Endodermal cell (in vitro differentiated cells): ENCODE data around the gene PLEKHA6. TPM values are rescaled to one million over a fixed set of nuclear protein-coding genes. Genes with fewer than 3 reads are reported as not detected.
A peak's percentile ranks its signal among the peaks of the same experiment; 100 is the strongest.

ENCODE experiments used
- DNase-seq: peaks from one replicate; pipeline ENCODE4 v3.0.0-alpha.2; 2017
- H3K27ac ChIP-seq: 2 replicates; pipeline ENCODE4 v1.5.1; 2013; ENCODE audit warnings: mild to moderate bottlenecking, low read depth, low read length, moderate library complexity
- H3K27me3 ChIP-seq: 2 replicates; pipeline ENCODE4 v1.6.1; 2013; ENCODE audit warnings: mild to moderate bottlenecking, low read length, moderate library complexity; ENCODE audit not compliant: insufficient read depth, control insufficient read depth, poor library complexity, severe bottlenecking
- H3K36me3 ChIP-seq: 2 replicates; pipeline ENCODE4 v1.7.0; 2013; ENCODE audit warnings: mild to moderate bottlenecking, low read length, moderate library complexity; ENCODE audit not compliant: control insufficient read depth, insufficient read depth
- H3K4me1 ChIP-seq: one replicate; pipeline ENCODE4 v1.7.0; 2013; ENCODE audit warnings: low read length; ENCODE audit not compliant: control insufficient read depth, insufficient read depth
- H3K4me3 ChIP-seq: 2 replicates; pipeline ENCODE4 v1.5.1; 2013; ENCODE audit warnings: mild to moderate bottlenecking, low read length, moderate library complexity
- H3K9ac ChIP-seq: 2 replicates; pipeline ENCODE4 v1.6.1; 2013; ENCODE audit warnings: mild to moderate bottlenecking, low read length, moderate library complexity; ENCODE audit not compliant: poor library complexity, severe bottlenecking; ENCODE audit errors: extremely low read depth
- H3K9me3 ChIP-seq: 2 replicates; pipeline ENCODE4 v1.6.1; 2013; ENCODE audit warnings: mild to moderate bottlenecking, low read length, moderate library complexity; ENCODE audit not compliant: control insufficient read depth
- H3K27ac Mint-ChIP-seq: 2 replicates; pipeline ENCODE4 v1.8.0; 2020; ENCODE audit warnings: mixed read lengths
- H3K27me3 Mint-ChIP-seq: 2 replicates; pipeline ENCODE4 v1.8.0; 2021; ENCODE audit warnings: mild to moderate bottlenecking, mixed read lengths; ENCODE audit not compliant: insufficient read depth
- H3K36me3 Mint-ChIP-seq: 2 replicates; pipeline ENCODE4 v1.8.0; 2020; ENCODE audit warnings: low read depth, mixed read lengths
- H3K4me1 Mint-ChIP-seq: 2 replicates; pipeline ENCODE4 v1.8.0; 2020; ENCODE audit warnings: mixed read lengths
- H3K4me3 Mint-ChIP-seq: 2 replicates; pipeline ENCODE4 v1.8.0; 2020; ENCODE audit warnings: mild to moderate bottlenecking, moderate library complexity, mixed read lengths
- H3K9me3 Mint-ChIP-seq: 2 replicates; pipeline ENCODE4 v1.8.0; 2020; ENCODE audit warnings: mild to moderate bottlenecking, mixed read lengths
- WGBS, 2 experiments: methylation state at CpG; one replicate each; pipeline versions ENCODE4 v1.1.5 to v1.1.7; 2013; ENCODE audit warnings: missing lambda C conversion rate in 2 of 2, mixed read lengths in 1 of 2; ENCODE audit not compliant: insufficient coverage in 1 of 2, insufficient read length in 1 of 2; 5-methylcytosine and 5-hydroxymethylcytosine counted together
- total RNA-seq, 2 donors: library from RNA; stranded (reverse); fragmentation: NEBNext Ultra II Directional in 1 of 2; extraction: Animal tissue kit (Norgen Biotek cat#: 25700) in 1 of 2; gene quantifications; 2 replicates in 1 of 2; 3 replicates in 1 of 2; pipeline ENCODE4 v1.2.1, GENCODE V29; 2021
- TF ChIP-seq, protein P1 (sequence below): fragments of 200-600 bp; sonication (generic); conservative IDR thresholded peaks from 2 replicates; pipeline ENCODE4 v1.5.0; 2021; ENCODE audit warnings: antibody characterized with exemption, mild to moderate bottlenecking

Gene PLEKHA6
- total RNA-seq, 2 donors from 2014 or later: 37.0 to 43.3 TPM

DNA sequence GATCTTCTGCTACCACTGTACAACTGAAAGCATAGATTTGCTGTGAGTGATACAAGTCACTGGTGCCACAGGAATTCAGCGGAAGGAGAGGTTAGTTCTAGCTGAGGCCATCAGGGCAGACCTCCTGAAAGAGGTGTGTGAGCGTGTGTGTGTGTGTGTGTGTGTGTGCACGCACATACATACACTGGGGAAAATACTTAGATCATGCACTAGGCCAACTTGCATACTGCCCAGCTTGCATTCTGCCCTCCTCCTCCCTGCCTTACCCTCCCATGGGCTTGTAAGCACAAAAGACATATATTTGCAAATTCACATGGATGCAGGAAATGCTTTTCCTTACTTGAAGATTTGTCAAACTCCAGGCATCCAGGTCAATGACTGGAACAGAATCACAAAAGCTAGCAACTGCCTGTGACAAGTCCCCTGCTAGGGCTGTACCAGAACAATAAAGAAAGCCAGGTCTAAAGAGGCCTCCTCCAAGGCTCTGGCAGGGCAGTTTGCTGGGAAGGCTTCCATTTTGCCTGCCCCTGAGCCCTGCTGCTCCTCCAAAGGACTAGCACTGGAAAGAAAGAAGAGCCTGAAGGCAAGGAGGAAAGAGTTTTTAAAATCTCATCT lies 23.2 kb downstream of the PLEKHA6 start:
- DNase-seq: peak; percentile 75
- H3K9me3 ChIP-seq: no peaks in the 10 kb centered on the region
- peak overlapping the region; percentile 61 for H3K27ac ChIP-seq
- no peaks in the 10 kb centered on the region for H3K36me3 ChIP-seq
- 75 to 92% methylated on average over 1 of the region's 3 CpGs for WGBS, 2 experiments
- peaks cover 44% of the 10 kb centered on the region for H3K4me1 Mint-ChIP-seq
- H3K27me3 Mint-ChIP-seq: no peaks in the 10 kb centered on the region
- no peak overlapping the region for H3K27ac Mint-ChIP-seq
- TF ChIP-seq, protein P1, sequence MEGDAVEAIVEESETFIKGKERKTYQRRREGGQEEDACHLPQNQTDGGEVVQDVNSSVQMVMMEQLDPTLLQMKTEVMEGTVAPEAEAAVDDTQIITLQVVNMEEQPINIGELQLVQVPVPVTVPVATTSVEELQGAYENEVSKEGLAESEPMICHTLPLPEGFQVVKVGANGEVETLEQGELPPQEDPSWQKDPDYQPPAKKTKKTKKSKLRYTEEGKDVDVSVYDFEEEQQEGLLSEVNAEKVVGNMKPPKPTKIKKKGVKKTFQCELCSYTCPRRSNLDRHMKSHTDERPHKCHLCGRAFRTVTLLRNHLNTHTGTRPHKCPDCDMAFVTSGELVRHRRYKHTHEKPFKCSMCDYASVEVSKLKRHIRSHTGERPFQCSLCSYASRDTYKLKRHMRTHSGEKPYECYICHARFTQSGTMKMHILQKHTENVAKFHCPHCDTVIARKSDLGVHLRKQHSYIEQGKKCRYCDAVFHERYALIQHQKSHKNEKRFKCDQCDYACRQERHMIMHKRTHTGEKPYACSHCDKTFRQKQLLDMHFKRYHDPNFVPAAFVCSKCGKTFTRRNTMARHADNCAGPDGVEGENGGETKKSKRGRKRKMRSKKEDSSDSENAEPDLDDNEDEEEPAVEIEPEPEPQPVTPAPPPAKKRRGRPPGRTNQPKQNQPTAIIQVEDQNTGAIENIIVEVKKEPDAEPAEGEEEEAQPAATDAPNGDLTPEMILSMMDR: no peak
- no peaks in the 10 kb centered on the region for H3K27me3 ChIP-seq
- H3K4me1 ChIP-seq: peaks cover 8% of the 10 kb centered on the region
- H3K4me3 Mint-ChIP-seq: no peak overlapping the region
- H3K36me3 Mint-ChIP-seq: no peaks in the 10 kb centered on the region
- no peak overlapping the region for H3K4me3 ChIP-seq
- no peaks in the 10 kb centered on the region for H3K9me3 Mint-ChIP-seq
- H3K9ac ChIP-seq: no peak overlapping the region

DNA sequence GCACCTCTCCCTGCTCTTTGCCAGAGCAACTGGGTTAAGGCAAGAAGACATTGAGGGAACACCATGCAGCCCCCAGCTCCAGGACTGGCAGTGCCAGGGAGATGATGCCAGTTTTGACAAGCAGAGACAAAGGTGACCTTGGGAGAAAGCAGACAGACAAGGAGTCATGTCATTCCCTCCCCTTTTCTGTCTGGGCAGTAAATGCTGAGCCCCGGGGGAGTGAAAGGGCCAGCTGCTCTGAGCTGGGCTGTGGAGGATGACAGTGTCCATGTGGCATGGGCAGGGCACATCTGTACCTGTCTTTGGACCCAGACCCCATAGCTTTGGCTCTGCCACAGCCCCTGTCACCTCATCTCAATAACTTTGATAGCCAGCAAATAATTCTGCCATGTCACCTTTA lies 24.2 kb downstream of the PLEKHA6 start:
- TF ChIP-seq, protein P1: no peak
- H3K4me1 ChIP-seq: peaks cover 4% of the 10 kb centered on the region

DNA sequence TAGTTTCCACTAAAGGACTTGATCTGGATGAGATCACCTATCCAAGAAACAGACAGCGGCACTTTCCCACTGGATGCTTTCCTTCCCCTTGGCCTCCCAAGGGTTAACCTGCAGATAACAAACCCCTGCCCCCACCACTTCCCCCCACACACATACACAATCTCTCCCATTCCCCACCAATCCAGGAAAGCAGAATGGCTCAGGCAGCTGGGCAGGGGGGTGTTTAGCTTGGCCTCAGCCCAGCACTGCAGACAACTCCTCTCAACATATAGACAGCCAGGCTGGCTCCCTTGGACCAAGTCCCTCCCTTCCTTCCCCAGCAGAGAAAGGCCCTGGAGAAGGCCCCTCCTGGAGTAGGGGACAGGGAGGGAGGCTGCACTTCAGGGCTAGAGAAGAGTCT lies 24.6 kb downstream of the PLEKHA6 start:
- Mint-ChIP-seq H3K27ac (no peak overlapping the region), H3K36me3 (no peaks in the 10 kb centered on the region), H3K9me3 (no peaks in the 10 kb centered on the region), H3K4me1 (peaks cover 34% of the 10 kb centered on the region), H3K4me3 (no peak overlapping the region), H3K27me3 (no peaks in the 10 kb centered on the region)
- DNase-seq: no peak
- Histone ChIP-seq H3K36me3 (no peaks in the 10 kb centered on the region), H3K4me3 (no peak overlapping the region), H3K27me3 (no peaks in the 10 kb centered on the region), H3K27ac (peak overlapping the region; percentile 17), H3K4me1 (peaks cover 4% of the 10 kb centered on the region), H3K9me3 (no peaks in the 10 kb centered on the region), H3K9ac (no peak overlapping the region)
- 100% methylated on average over 1 of the region's 1 CpG; no CpG with 5 or more reads in 1 of the 2 experiments for whole genome bisulfite sequencing, 2 experiments
- TF ChIP-seq, protein P1: no peak

More for the DNA sequence above, 24.2 kb downstream of the PLEKHA6 start:
- Mint-ChIP-seq H3K4me3 (no peak overlapping the region), H3K4me1 (peaks cover 39% of the 10 kb centered on the region), H3K36me3 (no peaks in the 10 kb centered on the region), H3K27ac (no peak overlapping the region), H3K27me3 (no peaks in the 10 kb centered on the region), H3K9me3 (no peaks in the 10 kb centered on the region)
- DNase-seq: no peak
- H3K27me3 ChIP-seq: no peaks in the 10 kb centered on the region
- H3K9ac ChIP-seq: no peak overlapping the region
- peak overlapping the region; percentile 17 for H3K27ac ChIP-seq
- H3K36me3 ChIP-seq: no peaks in the 10 kb centered on the region
- H3K4me3 ChIP-seq: no peak overlapping the region
- 83 to 86% methylated on average over 1 of the region's 1 CpG for WGBS, 2 experiments
- no peaks in the 10 kb centered on the region for H3K9me3 ChIP-seq
